PC-3 (cell line): ENCODE results near the gene TMEM201.

ENCODE experiments used
- EZH2phosphoT487 ChIP-seq: fragments of 300-600 bp; sonication (generic); IDR thresholded peaks from 2 replicates; pipeline ENCODE4 v1.6.1; 2018; ENCODE audit warnings: mild to moderate bottlenecking, antibody characterized with exemption, low read length, borderline replicate concordance
- TF ChIP-seq, protein P1 (sequence below): fragments of 300-600 bp; sonication (generic); conservative IDR thresholded peaks from 2 replicates; pipeline ENCODE4 v1.5.1; 2017; ENCODE audit warnings: antibody characterized with exemption, low read depth, mild to moderate bottlenecking, low read length

DNA sequence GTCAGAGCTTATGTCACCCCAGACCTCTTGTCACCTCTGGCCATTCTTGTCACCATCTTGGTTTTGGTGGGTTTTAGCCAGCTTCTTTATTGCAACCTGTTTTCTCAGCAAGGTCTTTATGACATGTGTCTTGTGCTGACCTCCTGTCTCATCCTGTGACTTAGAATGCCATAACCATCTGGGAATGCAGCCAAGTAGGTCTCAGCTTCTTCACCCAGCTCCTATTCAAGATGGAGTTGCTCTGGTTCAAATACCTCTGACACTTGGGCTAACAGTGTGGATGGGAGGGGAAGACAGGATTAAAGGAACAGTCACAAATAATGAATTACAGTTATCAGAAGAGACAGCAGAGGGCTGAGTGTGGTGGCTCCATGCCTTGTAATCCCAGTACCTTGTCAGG, 32.3 kb downstream of the TMEM201 start:
- TF ChIP-seq, protein P1, sequence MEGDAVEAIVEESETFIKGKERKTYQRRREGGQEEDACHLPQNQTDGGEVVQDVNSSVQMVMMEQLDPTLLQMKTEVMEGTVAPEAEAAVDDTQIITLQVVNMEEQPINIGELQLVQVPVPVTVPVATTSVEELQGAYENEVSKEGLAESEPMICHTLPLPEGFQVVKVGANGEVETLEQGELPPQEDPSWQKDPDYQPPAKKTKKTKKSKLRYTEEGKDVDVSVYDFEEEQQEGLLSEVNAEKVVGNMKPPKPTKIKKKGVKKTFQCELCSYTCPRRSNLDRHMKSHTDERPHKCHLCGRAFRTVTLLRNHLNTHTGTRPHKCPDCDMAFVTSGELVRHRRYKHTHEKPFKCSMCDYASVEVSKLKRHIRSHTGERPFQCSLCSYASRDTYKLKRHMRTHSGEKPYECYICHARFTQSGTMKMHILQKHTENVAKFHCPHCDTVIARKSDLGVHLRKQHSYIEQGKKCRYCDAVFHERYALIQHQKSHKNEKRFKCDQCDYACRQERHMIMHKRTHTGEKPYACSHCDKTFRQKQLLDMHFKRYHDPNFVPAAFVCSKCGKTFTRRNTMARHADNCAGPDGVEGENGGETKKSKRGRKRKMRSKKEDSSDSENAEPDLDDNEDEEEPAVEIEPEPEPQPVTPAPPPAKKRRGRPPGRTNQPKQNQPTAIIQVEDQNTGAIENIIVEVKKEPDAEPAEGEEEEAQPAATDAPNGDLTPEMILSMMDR = no peak
- no peak for TF ChIP-seq EZH2phosphoT487
